GM12892 (cell line): ENCODE data around the gene DCDC1.
"Not testable (repeated sequence)": the region's sequence is repeated elsewhere in the genome, so short reads cannot be mapped to it uniquely, and the experiment has no call there.

Source experiments
- DNase-seq: peaks from one replicate; pipeline ENCODE4 v3.0.0; 2011; ENCODE audit not compliant: insufficient read length
- FAIRE-seq: peaks from 2 replicates; lab custom pipeline; 2011; peaks lifted over from hg19 to GRCh38; lab: Jason Lieb, UNC
- POLR2A ChIP-seq: IDR thresholded peaks from 2 replicates; pipeline ENCODE4 v1.6.1; 2011; ENCODE audit warnings: low read depth, low read length, control low read depth
- POLR2AphosphoS5 ChIP-seq: IDR thresholded peaks from 2 replicates; pipeline ENCODE4 v1.6.1; 2011; ENCODE audit warnings: low read depth, low read length, control low read depth
- TAF1 ChIP-seq: IDR thresholded peaks from 2 replicates; pipeline ENCODE4 v1.6.1; 2011; ENCODE audit warnings: low read depth, mild to moderate bottlenecking, control low read depth, low read length, borderline replicate concordance

DCDC1 gene

DNA sequence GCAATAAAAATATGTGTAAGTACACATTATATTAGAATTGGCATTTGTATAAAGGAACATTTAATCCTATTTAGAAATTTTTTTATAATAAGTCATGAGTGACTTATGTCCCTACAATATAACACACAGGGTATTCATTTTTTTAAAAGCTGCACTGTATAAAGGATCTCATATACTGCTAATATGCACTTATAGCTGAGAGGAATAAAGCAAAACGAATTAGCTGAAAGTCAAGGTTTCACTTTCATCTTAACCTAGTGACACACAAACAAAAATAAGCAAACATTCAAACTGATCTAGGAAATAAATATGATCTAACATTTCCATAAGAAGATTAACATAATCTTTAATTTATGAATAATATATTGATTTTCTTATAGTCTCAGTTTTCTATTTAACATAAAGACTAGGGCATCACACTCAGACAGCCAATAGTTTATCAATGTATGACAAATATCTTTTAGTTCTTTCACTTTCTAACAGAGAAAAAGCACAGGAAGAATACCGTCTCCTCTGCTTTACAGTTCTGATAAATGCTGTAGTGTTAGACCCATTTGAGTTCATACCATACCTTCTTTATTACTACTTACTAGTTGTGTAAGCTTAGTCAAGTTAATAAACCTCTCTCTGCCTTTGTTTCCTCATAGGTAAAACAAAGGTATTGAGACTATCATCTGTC is 42.9 kb downstream of the DCDC1 start:
- no peak for FAIRE-seq

DNA sequence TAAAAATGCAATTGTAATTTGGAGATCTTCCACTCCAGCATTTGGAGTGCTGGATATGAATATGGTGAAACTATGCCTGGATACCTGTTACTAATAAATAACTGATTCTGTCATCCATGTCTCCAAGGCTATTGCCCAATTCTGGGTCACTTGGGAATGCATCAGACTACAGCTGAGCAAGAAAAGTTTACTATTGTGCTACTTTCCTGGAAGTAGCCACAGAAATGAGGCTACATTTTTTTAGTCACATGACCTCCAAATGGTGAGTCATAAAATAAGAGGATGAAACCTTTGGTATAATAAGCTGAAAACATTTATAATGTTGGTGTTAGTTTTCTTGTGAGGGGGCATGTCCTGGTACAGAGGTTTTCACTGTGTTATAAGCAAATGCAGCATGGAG is 44.4 kb downstream of the DCDC1 start:
- no peak for FAIRE-seq
- no peak for DNase-seq
- TF ChIP-seq POLR2AphosphoS5 = no peak

More for the DNA sequence above, 42.9 kb downstream of the DCDC1 start:
- DNase-seq = no peak
- TF ChIP-seq POLR2AphosphoS5 (no peak), POLR2A (no peak), TAF1 (no peak)

DNA sequence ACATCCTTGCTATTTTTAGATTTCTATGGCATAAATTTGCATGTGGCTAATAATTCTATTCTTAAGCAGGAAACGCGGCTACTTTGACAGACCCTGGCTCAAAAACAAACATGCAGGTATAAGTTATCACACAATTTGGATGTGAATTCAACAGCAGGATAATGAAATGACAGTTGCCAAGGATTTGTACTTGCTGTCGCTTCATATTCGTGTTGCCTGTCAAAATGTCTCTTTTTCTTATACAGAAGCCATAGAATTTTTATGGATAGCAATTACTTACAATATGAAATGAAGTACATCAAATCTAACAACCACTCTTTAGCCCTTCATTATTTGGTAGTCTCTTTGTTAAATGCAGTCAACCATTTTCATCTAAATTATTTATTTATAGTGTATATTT is 46.4 kb downstream of the DCDC1 start:
- no peak for TF ChIP-seq TAF1
- no peak for TF ChIP-seq POLR2A
- TF ChIP-seq POLR2AphosphoS5 = no peak
- DNase-seq (no peak), FAIRE-seq (no peak)

DNA sequence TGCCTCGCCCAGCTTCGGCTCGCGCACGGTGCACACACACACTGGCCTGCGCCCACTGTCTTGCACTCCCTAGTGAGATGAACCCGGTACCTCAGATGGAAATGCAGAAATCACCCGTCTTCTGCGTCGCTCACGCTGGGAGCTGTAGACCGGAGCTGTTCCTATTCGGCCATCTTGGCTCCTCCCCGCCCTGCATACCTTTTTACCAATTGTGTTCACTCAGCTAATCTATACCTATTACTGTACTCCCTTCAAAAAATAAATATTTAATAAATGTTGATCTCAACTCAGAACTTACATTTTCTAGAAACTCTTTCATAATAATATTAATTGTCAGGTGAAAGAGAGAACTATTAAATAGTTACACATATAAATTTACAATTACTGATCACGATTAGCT is 48.0 kb downstream of the DCDC1 start:
- DNase-seq, FAIRE-seq: not testable (repeated sequence)

DNA sequence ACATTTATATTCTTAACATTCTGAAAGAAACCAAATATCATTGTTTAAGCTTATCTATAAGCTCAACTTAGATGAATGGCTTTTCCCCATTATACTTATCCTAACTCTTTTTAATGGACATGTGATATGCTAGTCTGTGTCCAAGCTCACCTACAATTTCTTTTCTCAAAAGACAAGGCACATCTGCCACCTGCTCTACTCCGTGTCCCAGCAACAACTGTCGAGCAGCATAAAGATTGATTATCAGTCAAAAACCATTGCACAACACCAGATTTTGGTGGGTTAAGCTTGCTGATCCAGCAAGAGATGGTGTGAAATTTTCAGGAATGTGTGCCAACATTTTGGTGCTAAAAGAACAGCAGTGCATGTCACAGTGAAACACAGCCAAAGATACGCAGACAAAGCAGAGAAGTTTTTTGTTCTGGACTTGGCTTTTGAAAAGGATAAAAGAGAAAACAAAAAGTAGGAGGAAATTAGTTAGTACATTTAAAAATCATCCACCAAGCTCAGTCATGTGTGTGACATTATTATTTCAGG is 65.8 kb downstream of the DCDC1 start:
- TF ChIP-seq POLR2AphosphoS5 (no peak), POLR2A (no peak)
- no peak for DNase-seq
- no peak for FAIRE-seq

DNA sequence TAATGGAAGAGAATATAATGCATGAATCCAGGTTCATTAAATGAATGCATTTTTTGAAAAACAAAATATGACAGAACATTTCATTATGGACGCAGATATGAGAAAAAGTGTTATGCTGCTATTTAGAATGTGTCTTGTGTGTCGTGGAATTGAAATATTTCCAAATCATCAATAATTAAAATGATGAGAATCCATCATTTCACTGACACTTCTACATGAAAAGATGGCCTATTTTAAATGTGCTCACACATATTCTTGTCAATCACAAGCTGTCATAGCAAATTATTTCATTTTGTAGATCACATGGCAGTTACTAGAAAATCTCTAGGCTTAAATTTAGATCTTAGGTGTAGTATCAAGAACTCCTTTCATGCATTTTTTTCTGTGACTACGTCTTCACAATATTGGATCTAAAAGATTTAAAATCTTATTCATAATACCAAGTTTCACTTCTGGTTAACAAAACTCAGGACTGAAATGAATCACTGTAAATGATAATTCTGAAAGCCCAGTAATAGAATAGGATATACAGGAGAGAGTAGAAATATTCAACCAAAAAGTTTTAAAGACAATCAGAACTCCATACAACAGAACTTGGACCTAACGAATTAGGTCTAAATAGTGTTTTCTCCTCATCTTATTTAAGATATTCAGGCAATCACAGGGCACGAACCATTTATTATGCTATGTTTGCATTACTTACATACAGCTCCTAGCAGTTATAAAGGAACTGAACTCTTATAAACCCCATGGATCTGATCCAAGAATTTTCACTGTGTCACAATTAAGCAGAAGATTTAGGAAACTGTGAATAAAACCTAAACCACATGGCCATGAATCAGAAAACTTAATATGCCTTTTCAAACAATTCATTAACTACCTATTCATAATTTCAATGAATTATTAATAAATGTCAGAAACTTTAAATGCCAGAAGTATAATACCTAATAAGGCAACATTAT is 67.7 kb downstream of the DCDC1 start:
- no peak for FAIRE-seq
- TF ChIP-seq TAF1 (no peak), POLR2AphosphoS5 (no peak), POLR2A (no peak)
- DNase-seq = no peak

DNA sequence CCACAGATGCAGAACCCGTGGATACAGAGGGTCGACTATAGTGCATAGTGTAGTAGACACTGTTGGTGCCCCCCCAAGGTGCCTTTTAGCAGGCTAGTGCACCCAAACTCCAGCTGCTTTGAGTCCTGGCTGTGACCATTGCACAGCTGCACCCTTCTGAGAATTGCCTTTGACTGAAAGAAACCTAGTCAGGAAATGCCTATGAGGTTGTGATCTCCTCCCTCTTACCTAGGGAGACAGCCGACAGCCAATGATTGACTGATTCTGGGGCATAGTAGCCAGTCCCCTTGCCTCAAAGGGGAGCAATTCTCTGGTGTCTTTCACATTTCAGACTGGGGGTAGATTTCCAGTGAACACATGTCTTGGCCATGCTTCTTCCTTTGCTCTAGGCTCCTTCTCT is 74.2 kb downstream of the DCDC1 start:
- TF ChIP-seq POLR2A (no peak), TAF1 (no peak), POLR2AphosphoS5 (no peak)
- FAIRE-seq = no peak
- no peak for DNase-seq

DNA sequence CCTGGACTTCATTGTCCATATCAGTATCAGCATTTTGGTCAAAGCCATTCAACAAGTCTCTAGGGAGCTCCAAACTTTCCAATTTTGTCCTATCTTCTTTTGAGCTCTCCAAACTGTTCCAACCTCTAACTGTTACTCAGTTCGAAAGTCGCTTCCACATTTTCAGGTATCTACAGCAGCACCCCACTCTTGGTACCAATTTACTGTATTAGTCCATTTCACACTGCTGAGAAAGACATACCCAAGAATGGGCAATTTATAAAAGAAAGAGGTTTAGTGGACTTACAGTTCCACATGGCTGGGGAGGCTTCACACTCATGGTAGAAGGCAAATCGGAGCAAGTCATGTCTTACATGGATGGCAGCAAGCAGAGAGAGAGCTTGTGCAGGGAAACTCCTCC is 96.0 kb downstream of the DCDC1 start:
- not testable (repeated sequence) for DNase-seq, FAIRE-seq

DNA sequence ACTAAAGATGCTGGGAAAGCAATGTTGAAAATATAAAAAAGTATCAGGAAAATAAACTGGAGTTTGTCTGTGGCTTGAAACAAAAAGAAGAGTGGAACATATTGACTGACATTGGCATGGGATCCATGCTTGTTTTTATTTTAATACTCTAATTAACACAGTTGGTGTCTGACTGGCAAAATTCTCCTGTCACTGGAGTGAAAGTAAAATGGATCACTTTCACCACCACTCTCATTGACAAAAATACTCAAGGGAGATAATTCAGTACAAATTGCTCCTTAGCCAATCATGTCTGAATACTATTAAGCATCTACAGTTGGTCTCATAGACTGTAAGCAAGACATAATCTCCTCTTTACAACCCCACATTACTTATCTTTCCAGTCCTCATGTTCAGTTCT is 101.8 kb downstream of the DCDC1 start:
- FAIRE-seq (no peak), DNase-seq (no peak)
- no peak for TF ChIP-seq TAF1
- TF ChIP-seq POLR2AphosphoS5 = no peak
- no peak for TF ChIP-seq POLR2A

DNA sequence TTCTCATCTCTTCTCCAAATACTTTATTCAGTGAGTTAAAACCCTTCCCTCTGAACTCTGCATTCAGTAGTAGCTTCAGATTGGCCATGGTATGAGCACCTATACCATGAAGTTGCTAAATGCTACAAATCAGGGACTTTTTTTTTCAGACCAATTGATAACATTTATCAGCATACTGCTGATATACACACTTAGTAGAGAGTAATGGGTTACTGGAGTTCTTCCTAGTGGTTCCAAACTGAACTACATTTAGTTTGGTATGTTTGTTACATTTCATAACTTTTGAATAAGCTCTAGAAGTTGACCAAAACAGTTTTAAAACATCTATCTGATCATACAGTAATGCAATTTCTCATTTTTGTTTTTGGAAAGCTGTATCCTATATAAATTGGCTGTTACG is 104.7 kb downstream of the DCDC1 start:
- no peak for TF ChIP-seq TAF1
- TF ChIP-seq POLR2A = no peak
- no peak for FAIRE-seq
- DNase-seq = no peak

DNA sequence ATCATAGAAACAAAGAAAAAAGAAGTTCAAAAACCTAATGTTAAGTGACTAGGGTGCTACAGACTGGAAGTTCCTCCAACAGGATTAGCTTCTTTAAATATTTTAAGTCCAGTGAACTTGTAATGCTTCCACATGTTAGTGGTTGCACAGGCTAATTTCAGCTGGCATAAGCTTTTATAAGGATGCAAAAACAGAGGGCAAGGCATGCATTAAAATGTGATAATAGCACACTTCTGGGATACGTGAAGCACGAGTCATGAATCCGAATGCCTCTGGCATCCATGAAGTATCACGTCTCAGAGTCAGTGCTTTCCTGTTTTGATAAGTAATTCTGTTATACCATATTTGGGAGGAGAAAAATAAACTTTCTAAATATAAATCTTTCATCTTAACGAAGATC is 106.8 kb downstream of the DCDC1 start:
- no peak for TF ChIP-seq TAF1
- no peak for FAIRE-seq
- no peak for DNase-seq

DNA sequence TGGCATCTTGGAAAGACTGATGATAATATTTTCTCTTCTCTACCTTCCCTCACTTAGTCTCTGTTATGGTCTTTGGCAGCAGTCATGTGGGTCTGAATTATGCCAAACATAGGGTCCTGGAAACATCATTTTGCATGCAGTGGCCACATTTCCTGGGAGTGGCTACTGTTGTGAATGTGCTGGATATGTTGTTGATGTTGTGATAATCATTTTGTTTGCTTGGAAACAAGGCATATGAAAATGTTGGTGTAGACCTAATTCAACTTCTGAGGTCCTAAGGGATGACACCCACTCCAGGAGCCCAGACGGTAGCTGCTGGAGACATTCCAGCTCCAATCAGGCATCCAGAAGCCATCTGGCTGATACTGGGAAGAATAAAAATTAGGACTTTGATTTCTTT is 109.7 kb downstream of the DCDC1 start:
- no peak for TF ChIP-seq POLR2AphosphoS5
- no peak for TF ChIP-seq POLR2A
- TF ChIP-seq TAF1 = no peak
- no peak for DNase-seq
- peak; percentile 56 for FAIRE-seq

DNA sequence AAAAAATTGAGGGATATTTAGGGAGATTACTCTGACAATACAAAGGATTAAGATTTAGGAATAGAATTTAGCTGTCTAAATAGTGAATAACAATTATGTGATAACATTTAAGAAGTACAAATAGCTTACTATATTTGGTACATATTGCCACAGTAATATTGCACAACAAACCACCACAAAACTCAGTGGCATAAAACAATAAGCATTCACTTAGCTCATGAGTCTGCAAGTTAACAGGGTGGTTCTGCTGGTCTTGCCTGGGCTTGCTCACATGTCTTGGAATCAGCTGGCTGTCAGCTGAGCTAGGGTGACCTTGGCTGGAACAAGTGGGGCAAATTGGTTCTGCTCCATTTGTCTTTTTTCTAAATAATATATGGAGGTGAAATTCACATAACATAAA is 115.1 kb downstream of the DCDC1 start:
- no peak for DNase-seq
- no peak for TF ChIP-seq POLR2A
- TF ChIP-seq POLR2AphosphoS5 = no peak
- TF ChIP-seq TAF1 = no peak
- no peak for FAIRE-seq
